Ishikawa (cell line): ENCODE results near the gene PADI2.
A peak's percentile ranks its signal among the peaks of the same experiment; 100 is the strongest.

Experiments
- CEBPB ChIP-seq: IDR thresholded peaks from 2 replicates; pipeline ENCODE4 v1.6.1; 2012
- NFIC ChIP-seq: IDR thresholded peaks from 2 replicates; pipeline ENCODE4 v1.6.1; 2012
- TF ChIP-seq, protein P1 (sequence below): IDR thresholded peaks from 2 replicates; pipeline ENCODE4 v1.6.1; 2012

DNA sequence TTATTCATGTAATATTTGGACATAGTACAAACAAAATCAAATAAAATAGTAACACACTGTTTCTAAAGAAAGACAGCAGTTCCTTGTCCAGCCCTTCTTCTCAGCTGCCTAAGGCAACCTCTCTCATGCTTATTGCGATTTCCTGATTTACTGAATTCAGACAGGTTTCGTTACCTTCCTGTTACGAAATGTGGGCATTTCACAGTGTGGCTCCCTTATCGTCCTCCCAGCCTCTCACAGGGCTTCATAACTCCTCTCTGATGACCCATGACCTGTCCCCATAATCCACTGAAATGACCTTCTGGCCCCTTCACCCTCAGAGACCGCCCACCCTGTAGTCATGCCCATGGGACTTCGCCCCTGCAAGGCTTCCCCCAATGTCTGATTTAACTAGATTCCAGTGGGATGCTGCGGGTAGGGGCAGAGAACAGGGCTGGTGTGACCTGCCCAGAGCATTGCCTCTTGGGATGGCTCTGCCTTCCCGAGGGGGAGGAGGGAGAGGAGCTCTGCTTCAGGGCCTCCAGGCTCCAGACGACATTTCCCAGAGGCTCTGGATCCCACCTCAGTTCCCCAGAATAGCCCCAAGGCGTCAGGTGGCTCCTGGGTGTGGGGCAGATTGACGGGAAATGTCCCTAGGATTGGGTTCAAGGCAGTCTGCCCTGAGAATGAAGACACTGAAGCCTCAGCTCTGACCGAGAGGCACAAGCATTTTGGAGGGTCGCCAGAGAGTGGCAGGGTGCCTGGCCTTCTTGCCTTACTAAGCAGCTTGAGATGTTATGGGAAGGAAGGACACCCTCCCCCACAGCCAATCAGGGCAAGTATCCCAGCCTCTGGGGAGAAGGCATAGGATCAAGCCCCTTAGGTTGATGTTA lies 20.6 kb downstream of the PADI2 start:
- TF ChIP-seq CEBPB (0 out of 2 replicates have a peak, but pooled peaks have one; percentile 8), NFIC (no peak)
- TF ChIP-seq, protein P1, sequence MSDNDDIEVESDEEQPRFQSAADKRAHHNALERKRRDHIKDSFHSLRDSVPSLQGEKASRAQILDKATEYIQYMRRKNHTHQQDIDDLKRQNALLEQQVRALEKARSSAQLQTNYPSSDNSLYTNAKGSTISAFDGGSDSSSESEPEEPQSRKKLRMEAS, result no peak
